Osteocyte (in vitro differentiated cells): ENCODE measurements around the gene MYRIP. TPM values are rescaled to one million over a fixed set of nuclear protein-coding genes. Genes with fewer than 3 reads are reported as not detected.

Experiments
- DNase-seq: peaks from one replicate; pipeline ENCODE4 v3.0.0; 2021; ENCODE audit warnings: mixed read lengths; ENCODE audit not compliant: unreplicated experiment; ENCODE audit errors: extremely low spot score
- H3K27ac Mint-ChIP-seq: one replicate; pipeline ENCODE4 v1.8.0; 2021; ENCODE audit warnings: mild to moderate bottlenecking, mixed read lengths; ENCODE audit not compliant: unreplicated experiment
- H3K27me3 Mint-ChIP-seq: one replicate; pipeline ENCODE4 v1.8.0; 2021; ENCODE audit warnings: mixed read lengths; ENCODE audit not compliant: unreplicated experiment
- H3K36me3 Mint-ChIP-seq: one replicate; pipeline ENCODE4 v1.8.0; 2021; ENCODE audit warnings: mixed read lengths; ENCODE audit not compliant: unreplicated experiment
- H3K4me1 Mint-ChIP-seq: one replicate; pipeline ENCODE4 v1.8.0; 2021; ENCODE audit warnings: mixed read lengths; ENCODE audit not compliant: unreplicated experiment
- H3K4me3 Mint-ChIP-seq: one replicate; pipeline ENCODE4 v1.8.0; 2021; ENCODE audit warnings: mild to moderate bottlenecking, moderate library complexity, mixed read lengths; ENCODE audit not compliant: unreplicated experiment
- H3K9me3 Mint-ChIP-seq: one replicate; pipeline ENCODE4 v1.8.0; 2021; ENCODE audit warnings: mixed read lengths; ENCODE audit not compliant: unreplicated experiment
- total RNA-seq: library from RNA; stranded (reverse); gene quantifications from 2 replicates; pipeline ENCODE4 v1.2.1, GENCODE V29; 2021
- TF ChIP-seq, protein P1 (sequence below): fragments of 200-600 bp; sonication (generic); IDR thresholded peaks from 2 replicates; pipeline ENCODE4 v1.5.0; 2021; ENCODE audit warnings: antibody characterized with exemption, mild to moderate bottlenecking, moderate library complexity

MYRIP gene
- total RNA-seq, 1 donor from 2014 or later, result 0.62 TPM

DNA sequence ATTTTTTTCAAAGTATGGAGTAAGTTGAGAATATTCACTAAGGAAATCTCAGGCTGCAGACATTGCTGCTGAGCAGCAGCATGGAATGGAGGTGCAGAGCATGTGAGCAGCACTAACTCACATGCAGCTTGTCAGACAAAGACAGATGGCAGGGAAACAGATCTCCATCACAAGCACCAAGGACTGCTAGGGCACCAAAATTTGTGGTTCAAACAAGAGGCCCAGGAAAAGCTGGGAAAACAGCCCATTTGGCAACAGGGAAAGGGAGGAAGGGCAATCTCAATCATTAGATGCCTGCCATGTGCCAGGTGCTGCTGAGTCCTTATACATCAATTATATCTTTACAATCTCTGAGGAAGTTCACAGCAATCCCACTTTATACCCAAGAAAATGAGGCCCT, 452.9 kb downstream of the MYRIP start:
- H3K27ac Mint-ChIP-seq, result no peak overlapping the region
- H3K36me3 Mint-ChIP-seq, result no peaks in the 10 kb centered on the region
- no peak for DNase-seq
- TF ChIP-seq, protein P1, sequence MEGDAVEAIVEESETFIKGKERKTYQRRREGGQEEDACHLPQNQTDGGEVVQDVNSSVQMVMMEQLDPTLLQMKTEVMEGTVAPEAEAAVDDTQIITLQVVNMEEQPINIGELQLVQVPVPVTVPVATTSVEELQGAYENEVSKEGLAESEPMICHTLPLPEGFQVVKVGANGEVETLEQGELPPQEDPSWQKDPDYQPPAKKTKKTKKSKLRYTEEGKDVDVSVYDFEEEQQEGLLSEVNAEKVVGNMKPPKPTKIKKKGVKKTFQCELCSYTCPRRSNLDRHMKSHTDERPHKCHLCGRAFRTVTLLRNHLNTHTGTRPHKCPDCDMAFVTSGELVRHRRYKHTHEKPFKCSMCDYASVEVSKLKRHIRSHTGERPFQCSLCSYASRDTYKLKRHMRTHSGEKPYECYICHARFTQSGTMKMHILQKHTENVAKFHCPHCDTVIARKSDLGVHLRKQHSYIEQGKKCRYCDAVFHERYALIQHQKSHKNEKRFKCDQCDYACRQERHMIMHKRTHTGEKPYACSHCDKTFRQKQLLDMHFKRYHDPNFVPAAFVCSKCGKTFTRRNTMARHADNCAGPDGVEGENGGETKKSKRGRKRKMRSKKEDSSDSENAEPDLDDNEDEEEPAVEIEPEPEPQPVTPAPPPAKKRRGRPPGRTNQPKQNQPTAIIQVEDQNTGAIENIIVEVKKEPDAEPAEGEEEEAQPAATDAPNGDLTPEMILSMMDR, result no peak
- H3K4me1 Mint-ChIP-seq, result no peaks in the 10 kb centered on the region
- H3K4me3 Mint-ChIP-seq, result no peak overlapping the region
- no peaks in the 10 kb centered on the region for H3K9me3 Mint-ChIP-seq
- H3K27me3 Mint-ChIP-seq, result peaks cover 6% of the 10 kb centered on the region

DNA sequence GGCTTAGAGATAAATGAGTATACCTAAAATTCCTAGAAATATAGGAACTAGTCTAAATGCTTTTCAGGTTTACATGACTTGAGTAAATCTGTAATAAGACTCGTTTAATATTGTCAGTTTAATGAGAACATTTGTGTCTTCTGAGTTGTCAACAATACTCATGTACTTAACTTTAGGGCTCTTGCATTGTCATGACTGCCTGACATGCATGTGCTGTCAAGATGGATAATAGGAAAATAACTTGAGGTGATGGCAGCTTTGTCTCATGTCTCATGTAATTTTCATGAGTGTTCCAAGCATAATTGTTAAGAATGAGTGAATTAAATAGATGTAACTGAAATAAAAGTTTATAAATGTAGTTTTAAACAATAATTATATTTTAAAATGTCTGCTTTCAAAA, 455.0 kb downstream of the MYRIP start:
- Mint-ChIP-seq H3K9me3 (no peaks in the 10 kb centered on the region), H3K27ac (no peak overlapping the region), H3K4me3 (no peak overlapping the region), H3K4me1 (no peaks in the 10 kb centered on the region), H3K36me3 (no peaks in the 10 kb centered on the region), H3K27me3 (peaks cover 6% of the 10 kb centered on the region)
- TF ChIP-seq, protein P1, result no peak
- no peak for DNase-seq

DNA sequence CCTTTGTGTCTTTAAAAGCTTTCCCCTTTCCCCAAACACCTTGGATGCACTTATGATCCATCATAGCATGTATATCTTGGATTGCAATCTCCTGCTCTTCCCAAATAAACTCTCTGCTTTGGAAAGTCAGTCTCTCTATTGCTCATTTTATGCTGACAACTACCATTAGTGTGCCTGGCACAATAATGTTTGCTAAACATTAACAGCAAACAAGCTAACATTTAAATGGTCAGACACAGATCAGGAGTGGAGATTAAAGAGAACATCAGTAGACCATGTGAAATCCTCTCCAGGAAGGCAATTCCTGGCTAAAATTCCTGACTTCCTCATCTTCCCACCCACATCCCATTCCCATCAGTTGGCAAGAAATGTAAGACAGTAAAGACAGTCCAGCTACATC, 455.8 kb downstream of the MYRIP start:
- H3K27me3 Mint-ChIP-seq, result peaks cover 6% of the 10 kb centered on the region
- H3K9me3 Mint-ChIP-seq, result no peaks in the 10 kb centered on the region
- H3K4me3 Mint-ChIP-seq, result no peak overlapping the region
- H3K4me1 Mint-ChIP-seq, result no peaks in the 10 kb centered on the region
- no peaks in the 10 kb centered on the region for H3K36me3 Mint-ChIP-seq
- no peak overlapping the region for H3K27ac Mint-ChIP-seq
- TF ChIP-seq, protein P1, result no peak
- no peak for DNase-seq

DNA sequence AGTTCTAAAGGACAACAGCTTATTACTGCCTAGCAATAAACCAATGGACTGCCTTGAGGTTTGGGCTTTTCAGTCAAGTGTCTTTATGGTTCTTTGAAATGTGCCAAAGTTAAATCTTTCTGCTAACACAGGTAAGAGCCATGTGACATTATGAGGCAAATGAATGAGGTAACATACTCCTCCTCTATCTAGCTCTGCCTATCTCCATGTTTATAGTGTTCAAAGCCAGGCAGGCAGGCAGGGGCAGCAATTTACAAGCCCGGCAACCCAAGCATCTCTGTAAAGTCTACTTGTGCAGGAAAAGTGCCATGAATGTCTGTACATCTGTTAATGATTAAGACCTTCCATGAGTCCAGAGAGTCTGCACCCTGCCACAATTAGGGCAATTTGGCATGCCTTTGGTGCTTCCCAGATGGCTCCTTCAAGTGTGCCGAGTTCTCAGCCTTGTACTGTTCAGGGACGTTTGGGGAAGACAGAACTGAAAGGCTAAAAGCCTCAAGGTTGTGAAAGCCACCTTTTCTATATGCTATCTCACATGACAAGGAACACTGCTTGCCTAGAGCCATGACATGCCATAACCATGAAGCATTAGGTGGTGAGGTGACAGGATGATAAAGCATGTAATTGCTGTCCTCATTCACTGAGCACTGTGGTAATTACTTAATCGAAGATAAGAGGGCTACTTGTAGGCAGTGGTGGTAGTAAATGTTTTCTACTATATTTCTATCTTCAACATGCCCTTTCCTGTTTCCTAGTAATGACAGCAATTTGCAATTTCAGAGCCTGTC, 458.7 kb downstream of the MYRIP start:
- TF ChIP-seq, protein P1, result no peak
- Mint-ChIP-seq H3K27ac (no peak overlapping the region), H3K9me3 (no peaks in the 10 kb centered on the region), H3K4me1 (no peaks in the 10 kb centered on the region), H3K36me3 (no peaks in the 10 kb centered on the region), H3K27me3 (peaks cover 3% of the 10 kb centered on the region), H3K4me3 (no peak overlapping the region)
- DNase-seq, result no peak

DNA sequence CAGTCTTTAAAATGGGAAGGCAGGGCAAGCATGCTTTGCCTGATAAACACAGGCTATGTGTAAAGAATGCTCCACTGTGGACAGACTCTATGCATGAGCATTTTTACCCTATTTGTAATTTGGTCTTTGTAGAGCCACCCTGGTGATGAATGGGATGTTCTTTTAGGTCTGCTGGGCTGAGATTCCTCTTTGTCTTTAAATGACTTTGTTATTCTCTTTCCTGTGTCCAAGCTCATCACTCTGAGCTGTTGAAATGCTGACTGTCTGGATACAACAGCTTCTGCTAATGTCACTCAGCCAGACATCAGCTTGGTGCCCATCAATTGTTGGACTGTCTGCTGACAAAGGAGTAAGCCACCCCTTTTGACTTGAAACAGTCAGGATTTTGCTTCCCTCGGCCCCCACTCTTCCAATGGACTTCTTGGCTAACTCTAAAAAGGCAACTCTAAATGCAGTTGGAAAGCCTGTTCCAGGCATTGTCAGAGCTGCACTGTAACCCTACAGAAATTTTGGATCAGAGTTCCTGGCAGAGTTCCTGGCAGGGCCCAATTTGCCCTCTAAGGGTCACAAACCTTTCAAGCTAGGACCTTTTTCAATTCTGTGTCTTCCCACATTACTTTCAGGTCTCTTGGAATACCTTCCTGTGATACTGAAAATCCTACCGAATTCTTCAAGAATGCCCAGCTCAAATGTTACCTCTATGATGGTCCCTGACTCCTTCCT, 459.6 kb downstream of the MYRIP start:
- no peak overlapping the region for H3K4me3 Mint-ChIP-seq
- no peaks in the 10 kb centered on the region for H3K36me3 Mint-ChIP-seq
- no peak for DNase-seq
- no peaks in the 10 kb centered on the region for H3K9me3 Mint-ChIP-seq
- H3K4me1 Mint-ChIP-seq, result no peaks in the 10 kb centered on the region
- H3K27me3 Mint-ChIP-seq, result peaks cover 5% of the 10 kb centered on the region
- no peak overlapping the region for H3K27ac Mint-ChIP-seq
- TF ChIP-seq, protein P1, result no peak
